Measurements from ENCODE around the gene CFAP97D1.

CFAP97D1 gene

DNA sequence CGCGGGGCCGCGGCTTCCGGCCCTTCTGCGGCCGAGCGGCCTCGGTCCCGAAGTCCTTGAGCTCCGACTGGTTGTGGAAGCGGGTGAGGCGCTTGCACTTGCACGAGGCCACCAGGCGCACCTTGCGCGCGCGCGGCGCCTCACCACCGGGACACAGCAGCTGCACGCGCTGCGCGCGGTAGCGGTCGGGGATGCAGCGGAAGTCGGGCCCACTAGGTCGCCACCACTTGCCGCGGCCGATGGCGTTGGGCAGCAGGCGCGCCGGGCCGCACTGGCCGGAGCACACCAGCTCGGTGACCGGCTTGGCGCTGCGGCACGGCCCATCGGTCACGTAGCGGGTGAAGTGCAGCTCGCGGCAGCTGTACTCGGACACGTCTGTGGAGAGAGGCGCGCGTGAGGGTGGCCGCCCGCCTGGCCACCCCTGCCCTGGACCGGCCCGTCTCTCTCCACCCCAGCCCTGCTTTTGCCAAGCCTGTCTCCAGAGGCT lies 24.8 kb upstream of the CFAP97D1 start:
- H3K9ac ChIP-seq, result no peak overlapping the region

DNA sequence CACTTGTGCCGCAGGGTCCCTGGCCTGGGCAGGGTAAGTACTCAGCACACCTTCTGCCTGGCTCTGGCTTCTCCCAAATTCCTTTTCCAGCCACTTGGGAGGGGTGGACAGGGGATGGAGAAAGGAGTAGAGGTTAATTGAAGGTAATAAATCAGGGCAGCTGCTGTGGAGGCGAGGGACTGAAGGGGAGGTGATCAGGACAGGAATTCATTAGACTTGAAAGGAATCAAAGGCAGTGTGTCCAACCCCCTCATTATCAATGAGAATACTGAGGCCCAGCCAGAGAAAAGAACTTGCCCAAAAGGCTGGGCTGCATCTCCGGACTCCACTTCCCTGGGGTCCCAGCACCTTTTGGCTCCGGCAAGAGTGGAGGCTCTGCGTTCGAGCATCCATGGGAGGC lies 24.0 kb upstream of the CFAP97D1 start:
- no peaks in the 10 kb centered on the region for H3K36me3 ChIP-seq (ENCODE audit: insufficient read depth)
- H3K4me3 ChIP-seq (IDR thresholded peaks at IDR 0.05; ENCODE audit: insufficient read depth, low read depth, low read length), result no peak overlapping the region
- no peak overlapping the region for H3K9ac ChIP-seq
- H3K27ac ChIP-seq, result no peak overlapping the region
- TF ChIP-seq, protein P1, sequence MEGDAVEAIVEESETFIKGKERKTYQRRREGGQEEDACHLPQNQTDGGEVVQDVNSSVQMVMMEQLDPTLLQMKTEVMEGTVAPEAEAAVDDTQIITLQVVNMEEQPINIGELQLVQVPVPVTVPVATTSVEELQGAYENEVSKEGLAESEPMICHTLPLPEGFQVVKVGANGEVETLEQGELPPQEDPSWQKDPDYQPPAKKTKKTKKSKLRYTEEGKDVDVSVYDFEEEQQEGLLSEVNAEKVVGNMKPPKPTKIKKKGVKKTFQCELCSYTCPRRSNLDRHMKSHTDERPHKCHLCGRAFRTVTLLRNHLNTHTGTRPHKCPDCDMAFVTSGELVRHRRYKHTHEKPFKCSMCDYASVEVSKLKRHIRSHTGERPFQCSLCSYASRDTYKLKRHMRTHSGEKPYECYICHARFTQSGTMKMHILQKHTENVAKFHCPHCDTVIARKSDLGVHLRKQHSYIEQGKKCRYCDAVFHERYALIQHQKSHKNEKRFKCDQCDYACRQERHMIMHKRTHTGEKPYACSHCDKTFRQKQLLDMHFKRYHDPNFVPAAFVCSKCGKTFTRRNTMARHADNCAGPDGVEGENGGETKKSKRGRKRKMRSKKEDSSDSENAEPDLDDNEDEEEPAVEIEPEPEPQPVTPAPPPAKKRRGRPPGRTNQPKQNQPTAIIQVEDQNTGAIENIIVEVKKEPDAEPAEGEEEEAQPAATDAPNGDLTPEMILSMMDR (conservative IDR thresholded peaks at IDR 0.05; ENCODE audit: low read depth, low read length), result no peak
- no peaks in the 10 kb centered on the region for H4K20me1 ChIP-seq (ENCODE audit: insufficient read depth)
- peaks cover 20% of the 10 kb centered on the region for H3K4me1 ChIP-seq (ENCODE audit: low read depth, poor library complexity, severe bottlenecking)
- H3K79me2 ChIP-seq (ENCODE audit: insufficient read depth, low read depth), result no peaks in the 10 kb centered on the region
- H3K4me2 ChIP-seq, result no peak overlapping the region
- no peak overlapping the region for H2AFZ ChIP-seq (ENCODE audit: low read depth)
- H3K27me3 ChIP-seq (ENCODE audit: insufficient read depth, low read depth), result no peaks in the 10 kb centered on the region

More for the DNA sequence above, 24.8 kb upstream of the CFAP97D1 start:
- Histone ChIP-seq H3K4me3 (IDR thresholded peaks at IDR 0.05; ENCODE audit: insufficient read depth, low read depth, low read length) (no peak overlapping the region), H3K4me1 (ENCODE audit: low read depth, poor library complexity, severe bottlenecking) (peaks cover 16% of the 10 kb centered on the region), H3K27ac (no peak overlapping the region), H3K27me3 (ENCODE audit: insufficient read depth, low read depth) (no peaks in the 10 kb centered on the region), H3K4me2 (no peak overlapping the region), H4K20me1 (ENCODE audit: insufficient read depth) (no peaks in the 10 kb centered on the region), H3K79me2 (ENCODE audit: insufficient read depth, low read depth) (no peaks in the 10 kb centered on the region), H2AFZ (ENCODE audit: low read depth) (no peak overlapping the region), H3K36me3 (ENCODE audit: insufficient read depth) (no peaks in the 10 kb centered on the region)
- TF ChIP-seq, protein P1 (conservative IDR thresholded peaks at IDR 0.05; ENCODE audit: low read depth, low read length), result no peak

DNA sequence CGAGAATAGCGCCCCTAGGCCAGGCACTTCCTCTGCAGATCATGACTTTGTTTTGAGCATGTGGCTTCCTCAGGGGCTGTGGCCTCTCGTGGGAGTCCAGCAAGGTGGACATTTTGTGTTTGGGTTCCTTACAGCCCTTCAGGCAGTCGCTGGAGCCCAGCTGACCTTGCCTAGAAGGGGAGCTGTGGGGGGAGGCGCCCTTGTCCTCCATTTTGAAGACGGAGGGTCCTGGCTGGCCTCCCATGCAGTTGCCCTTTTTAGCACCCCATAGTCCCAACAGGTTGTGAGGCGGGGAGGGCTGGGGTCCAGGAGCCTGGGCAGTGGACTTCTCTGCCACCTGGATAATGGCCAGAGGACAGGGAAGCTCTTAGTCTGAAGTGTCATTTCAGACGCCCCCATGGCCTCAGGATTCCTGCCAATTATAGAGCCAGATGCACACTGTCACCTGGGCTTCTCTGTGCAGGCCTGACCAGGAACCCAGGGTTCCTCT lies 23.0 kb upstream of the CFAP97D1 start:
- Histone ChIP-seq H3K9ac (no peak overlapping the region), H3K27me3 (ENCODE audit: insufficient read depth, low read depth) (no peaks in the 10 kb centered on the region), H2AFZ (ENCODE audit: low read depth) (no peak overlapping the region), H3K36me3 (ENCODE audit: insufficient read depth) (no peaks in the 10 kb centered on the region), H3K4me1 (ENCODE audit: low read depth, poor library complexity, severe bottlenecking) (peaks cover 20% of the 10 kb centered on the region), H4K20me1 (ENCODE audit: insufficient read depth) (no peaks in the 10 kb centered on the region), H3K27ac (no peak overlapping the region), H3K79me2 (ENCODE audit: insufficient read depth, low read depth) (no peaks in the 10 kb centered on the region), H3K4me2 (no peak overlapping the region), H3K4me3 (IDR thresholded peaks at IDR 0.05; ENCODE audit: insufficient read depth, low read depth, low read length) (no peak overlapping the region)
- TF ChIP-seq, protein P1 (conservative IDR thresholded peaks at IDR 0.05; ENCODE audit: low read depth, low read length), result no peak

DNA sequence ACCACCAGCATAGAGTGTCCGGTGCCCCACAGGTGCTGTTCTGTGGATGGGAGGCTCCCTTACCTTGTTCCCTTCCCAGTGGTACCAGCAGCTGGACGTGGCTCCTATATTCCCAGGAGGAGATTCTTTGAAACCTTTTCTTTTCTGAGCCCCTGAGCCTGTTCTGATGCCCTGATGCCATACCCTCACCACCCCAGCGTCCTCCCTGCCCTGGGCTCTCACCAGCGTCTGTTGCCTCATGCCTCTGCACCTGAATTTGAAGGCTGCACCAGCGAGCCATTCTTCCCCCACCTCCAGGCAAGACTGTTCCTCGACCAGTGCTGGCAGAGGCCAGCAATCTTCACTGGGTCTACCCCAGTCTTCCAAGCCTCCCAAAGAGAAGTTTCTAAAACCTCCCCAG lies 22.1 kb upstream of the CFAP97D1 start:
- no peaks in the 10 kb centered on the region for H3K27me3 ChIP-seq (ENCODE audit: insufficient read depth, low read depth)
- H3K4me3 ChIP-seq (IDR thresholded peaks at IDR 0.05; ENCODE audit: insufficient read depth, low read depth, low read length), result no peak overlapping the region
- H3K79me2 ChIP-seq (ENCODE audit: insufficient read depth, low read depth), result no peaks in the 10 kb centered on the region
- H4K20me1 ChIP-seq (ENCODE audit: insufficient read depth), result no peaks in the 10 kb centered on the region
- peaks cover 20% of the 10 kb centered on the region for H3K4me1 ChIP-seq (ENCODE audit: low read depth, poor library complexity, severe bottlenecking)
- no peak overlapping the region for H2AFZ ChIP-seq (ENCODE audit: low read depth)
- H3K4me2 ChIP-seq, result no peak overlapping the region
- H3K36me3 ChIP-seq (ENCODE audit: insufficient read depth), result no peaks in the 10 kb centered on the region
- TF ChIP-seq, protein P1 (conservative IDR thresholded peaks at IDR 0.05; ENCODE audit: low read depth, low read length), result no peak
- H3K27ac ChIP-seq, result no peak overlapping the region
- H3K9ac ChIP-seq, result no peak overlapping the region
